ENCODE data around the gene FKBP1B. TPM values are rescaled to one million over a fixed set of nuclear protein-coding genes. Genes with fewer than 3 reads are reported as not detected.
A peak's percentile ranks its signal among the peaks of the same experiment; 100 is the strongest.

FKBP1B gene
- total RNA-seq, 1 donor: 7.9 TPM

GRCh38 chr2:24076849-24077534 lies 27.5 kb downstream of the FKBP1B start:
- peak overlapping the region; percentile 99 for H3K4me3 ChIP-seq (ENCODE audit: low read depth, low read length)
- DNase-seq (ENCODE audit: low read depth): peak; percentile 15
- no peak for TF ChIP-seq CTCF (IDR thresholded peaks at IDR 0.05; ENCODE audit: insufficient read depth, low read length)

- peak; percentile 12 for DNase-seq (ENCODE audit: low read depth)
- H3K4me3 ChIP-seq (ENCODE audit: low read depth, low read length): peak overlapping the region; percentile 99
- TF ChIP-seq CTCF (IDR thresholded peaks at IDR 0.05; ENCODE audit: insufficient read depth, low read length): no peak
These were observed 28.0 kb downstream of the FKBP1B start for GRCh38 chr2:24077535-24077877.

GRCh38 chr2:24077879-24078278 lies 28.3 kb downstream of the FKBP1B start:
- peak overlapping the region; percentile 99 for H3K4me3 ChIP-seq (ENCODE audit: low read depth, low read length)

GRCh38 chr2:24080701-24081100 lies 31.2 kb downstream of the FKBP1B start:
- DNase-seq (ENCODE audit: low read depth): no peak
- no peak for TF ChIP-seq CTCF (IDR thresholded peaks at IDR 0.05; ENCODE audit: insufficient read depth, low read length)
- no peak overlapping the region for H3K4me3 ChIP-seq (ENCODE audit: low read depth, low read length)

More at GRCh38 chr2:24077879-24078278, 28.3 kb downstream of the FKBP1B start:
- DNase-seq (ENCODE audit: low read depth): no peak
- TF ChIP-seq CTCF (IDR thresholded peaks at IDR 0.05; ENCODE audit: insufficient read depth, low read length): no peak

- DNase-seq (ENCODE audit: low read depth): no peak
- peak overlapping the region; percentile 82 for H3K4me3 ChIP-seq (ENCODE audit: low read depth, low read length)
- no peak for TF ChIP-seq CTCF (IDR thresholded peaks at IDR 0.05; ENCODE audit: insufficient read depth, low read length)
These were observed 33.4 kb downstream of the FKBP1B start for GRCh38 chr2:24082787-24083566.

- H3K4me3 ChIP-seq (ENCODE audit: low read depth, low read length): peak overlapping the region; percentile 82
- TF ChIP-seq CTCF (IDR thresholded peaks at IDR 0.05; ENCODE audit: insufficient read depth, low read length): peak; percentile 2
- peak; percentile 89 for DNase-seq (ENCODE audit: low read depth)
These were observed 34.2 kb downstream of the FKBP1B start for GRCh38 chr2:24083567-24084385.
